Mesothelial cell of epicardium (in vitro differentiated cells): ENCODE measurements around the gene CKLF. TPM values are rescaled to one million over a fixed set of nuclear protein-coding genes. Genes with fewer than 3 reads are reported as not detected.
A peak's percentile ranks its signal among the peaks of the same experiment; 100 is the strongest.

Source experiments
- DNase-seq, 2 experiments: peaks; one replicate each; pipeline ENCODE4 v3.0.0; 2021; ENCODE audit warnings: low spot score in 2 of 2; ENCODE audit not compliant: unreplicated experiment in 2 of 2
- H3K27ac Mint-ChIP-seq: 2 replicates; pipeline ENCODE4 v1.8.0; 2021; ENCODE audit warnings: mixed read lengths
- H3K27me3 Mint-ChIP-seq: 2 replicates; pipeline ENCODE4 v1.8.0; 2021; ENCODE audit warnings: low read depth, mixed read lengths
- H3K36me3 Mint-ChIP-seq: 2 replicates; pipeline ENCODE4 v1.8.0; 2021; ENCODE audit warnings: mixed read lengths
- H3K4me1 Mint-ChIP-seq: 2 replicates; pipeline ENCODE4 v1.8.0; 2021; ENCODE audit warnings: mixed read lengths
- H3K4me3 Mint-ChIP-seq: 2 replicates; pipeline ENCODE4 v1.8.0; 2021; ENCODE audit warnings: mild to moderate bottlenecking, moderate library complexity, mixed read lengths
- H3K9me3 Mint-ChIP-seq: 2 replicates; pipeline ENCODE4 v1.8.0; 2021; ENCODE audit warnings: mixed read lengths
- total RNA-seq: library from RNA; stranded (reverse); gene quantifications from 3 replicates; pipeline ENCODE4 v1.2.1, GENCODE V29; 2021
- TF ChIP-seq, protein P1 (sequence below): fragments of 200-600 bp; sonication (generic); IDR thresholded peaks from one replicate; pipeline ENCODE4 v1.5.0; 2021; ENCODE audit warnings: antibody characterized with exemption; ENCODE audit not compliant: unreplicated experiment

The CKLF gene
- total RNA-seq, 1 donor from 2014 or later = 31.1 TPM

DNA sequence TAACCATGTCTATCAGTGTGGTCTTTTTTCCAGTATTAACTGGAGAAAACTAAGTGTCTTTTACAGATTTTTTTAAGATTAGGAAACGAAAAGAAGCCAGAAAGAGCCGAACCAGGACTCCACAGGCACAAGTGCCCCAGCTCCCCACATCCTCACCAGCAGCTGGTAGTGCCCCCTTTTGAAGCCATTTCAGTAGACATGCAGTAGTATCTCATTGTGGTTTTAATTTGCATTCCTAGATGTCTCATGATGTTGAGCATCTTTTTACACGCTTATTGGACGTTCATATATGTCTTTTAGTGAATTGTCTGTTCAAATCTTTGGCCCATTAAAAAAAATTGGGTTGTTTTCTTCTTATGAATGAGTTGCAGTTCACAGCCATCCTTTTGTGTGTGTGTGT lies 47.4 kb downstream of the CKLF start:
- Mint-ChIP-seq H3K36me3 (no peaks in the 10 kb centered on the region), H3K9me3 (no peaks in the 10 kb centered on the region), H3K27me3 (no peaks in the 10 kb centered on the region), H3K4me3 (no peak overlapping the region), H3K27ac (no peak overlapping the region), H3K4me1 (peaks cover 17% of the 10 kb centered on the region)
- TF ChIP-seq, protein P1, sequence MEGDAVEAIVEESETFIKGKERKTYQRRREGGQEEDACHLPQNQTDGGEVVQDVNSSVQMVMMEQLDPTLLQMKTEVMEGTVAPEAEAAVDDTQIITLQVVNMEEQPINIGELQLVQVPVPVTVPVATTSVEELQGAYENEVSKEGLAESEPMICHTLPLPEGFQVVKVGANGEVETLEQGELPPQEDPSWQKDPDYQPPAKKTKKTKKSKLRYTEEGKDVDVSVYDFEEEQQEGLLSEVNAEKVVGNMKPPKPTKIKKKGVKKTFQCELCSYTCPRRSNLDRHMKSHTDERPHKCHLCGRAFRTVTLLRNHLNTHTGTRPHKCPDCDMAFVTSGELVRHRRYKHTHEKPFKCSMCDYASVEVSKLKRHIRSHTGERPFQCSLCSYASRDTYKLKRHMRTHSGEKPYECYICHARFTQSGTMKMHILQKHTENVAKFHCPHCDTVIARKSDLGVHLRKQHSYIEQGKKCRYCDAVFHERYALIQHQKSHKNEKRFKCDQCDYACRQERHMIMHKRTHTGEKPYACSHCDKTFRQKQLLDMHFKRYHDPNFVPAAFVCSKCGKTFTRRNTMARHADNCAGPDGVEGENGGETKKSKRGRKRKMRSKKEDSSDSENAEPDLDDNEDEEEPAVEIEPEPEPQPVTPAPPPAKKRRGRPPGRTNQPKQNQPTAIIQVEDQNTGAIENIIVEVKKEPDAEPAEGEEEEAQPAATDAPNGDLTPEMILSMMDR = no peak
- no peak for DNase-seq

DNA sequence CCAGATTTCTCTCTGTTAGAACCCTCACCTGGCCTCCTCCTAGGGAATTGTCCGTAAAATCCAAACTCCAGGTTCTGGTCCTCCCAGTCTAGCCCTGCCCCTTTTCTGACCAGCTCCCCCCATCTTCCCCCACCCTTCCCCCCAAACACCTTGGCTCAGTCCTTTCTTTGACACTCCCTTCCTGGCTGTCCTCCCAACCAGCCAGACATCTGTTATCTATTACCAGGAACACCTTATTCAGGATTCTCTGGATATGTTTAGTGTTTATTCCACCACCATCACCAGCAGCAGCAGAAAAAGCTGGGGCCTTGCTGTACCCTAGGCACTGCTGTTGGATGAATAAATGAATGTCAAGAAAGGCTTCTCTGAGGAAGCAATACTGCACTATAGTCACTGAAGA lies 48.1 kb downstream of the CKLF start:
- Mint-ChIP-seq H3K4me3 (no peak overlapping the region), H3K4me1 (peaks cover 17% of the 10 kb centered on the region), H3K36me3 (no peaks in the 10 kb centered on the region), H3K27ac (peak overlapping the region; percentile 35), H3K9me3 (no peaks in the 10 kb centered on the region), H3K27me3 (no peaks in the 10 kb centered on the region)
- DNase-seq = no peak
- TF ChIP-seq, protein P1 = no peak

DNA sequence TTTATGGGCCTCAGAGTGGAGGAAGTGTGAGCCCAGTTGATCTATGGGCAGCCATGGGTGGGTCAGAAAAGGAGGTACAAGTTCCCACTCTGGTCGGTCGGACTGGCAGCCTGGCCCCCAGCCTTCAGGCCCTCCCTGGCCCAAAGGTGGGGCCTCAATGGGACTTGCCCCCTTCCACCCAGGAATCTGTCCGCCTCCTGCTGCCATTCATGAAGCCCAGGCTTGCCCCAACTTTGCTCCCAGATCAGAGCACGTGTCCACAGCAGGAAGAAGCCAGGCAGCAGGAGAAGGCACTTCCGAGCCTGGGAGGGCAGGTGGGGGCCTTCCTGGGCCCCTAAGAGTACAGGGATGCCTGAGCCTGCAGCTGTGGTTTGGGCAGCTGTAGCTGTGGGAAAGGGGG lies 49.1 kb downstream of the CKLF start:
- no peaks in the 10 kb centered on the region for H3K36me3 Mint-ChIP-seq
- no peak overlapping the region for H3K4me3 Mint-ChIP-seq
- TF ChIP-seq, protein P1 = no peak
- no peak overlapping the region for H3K27ac Mint-ChIP-seq
- H3K9me3 Mint-ChIP-seq = no peaks in the 10 kb centered on the region
- peaks cover 24% of the 10 kb centered on the region for H3K4me1 Mint-ChIP-seq
- DNase-seq = no peak
- no peaks in the 10 kb centered on the region for H3K27me3 Mint-ChIP-seq

DNA sequence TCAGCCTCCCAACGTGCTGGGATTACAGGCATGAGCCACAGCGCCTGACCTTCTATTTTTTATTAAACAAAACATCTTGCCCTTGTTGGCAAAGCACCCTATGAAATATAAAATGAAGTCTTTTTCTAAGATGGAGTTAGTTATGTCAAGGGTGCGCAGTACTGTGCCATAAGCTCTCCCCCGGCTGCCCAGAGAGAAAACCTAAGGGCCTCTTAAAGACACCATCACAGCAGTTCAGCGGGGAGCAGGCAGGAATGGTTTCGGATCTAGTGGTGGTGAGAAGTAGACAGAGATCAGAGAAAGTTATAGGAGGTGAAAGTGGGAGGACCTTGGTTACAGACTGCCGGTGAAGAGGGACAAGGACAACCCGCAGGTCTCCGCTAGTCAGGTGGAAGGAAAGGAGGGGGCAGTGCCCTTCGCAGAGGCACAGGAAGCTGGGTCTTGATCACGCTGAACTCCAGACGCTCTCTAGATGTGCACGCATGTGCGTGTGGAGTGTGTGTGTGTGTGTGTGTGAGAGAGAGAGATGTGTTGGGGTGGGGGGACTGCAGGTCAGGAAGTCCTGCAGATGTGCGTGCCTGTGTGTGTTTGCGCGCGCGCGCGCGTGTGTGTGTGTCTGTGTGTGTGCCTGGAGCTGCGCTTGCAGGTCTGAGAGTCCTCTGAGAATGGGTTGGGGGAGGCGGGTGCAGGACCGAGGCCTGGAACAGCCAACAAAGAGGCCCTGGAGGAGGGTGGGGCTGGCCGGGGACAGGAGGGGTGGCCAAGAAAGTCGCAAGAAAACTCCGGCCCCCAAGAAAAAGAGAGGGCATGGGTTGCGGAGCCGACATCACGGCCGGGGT lies 51.4 kb downstream of the CKLF start:
- Mint-ChIP-seq H3K27me3 (no peaks in the 10 kb centered on the region), H3K9me3 (no peaks in the 10 kb centered on the region), H3K4me1 (peaks cover 32% of the 10 kb centered on the region), H3K4me3 (peak overlapping the region; percentile 81), H3K27ac (peak overlapping the region; percentile 87), H3K36me3 (no peaks in the 10 kb centered on the region)
- peak in 1 of 2 experiments; percentile 60 for DNase-seq
- TF ChIP-seq, protein P1 = no peak

DNA sequence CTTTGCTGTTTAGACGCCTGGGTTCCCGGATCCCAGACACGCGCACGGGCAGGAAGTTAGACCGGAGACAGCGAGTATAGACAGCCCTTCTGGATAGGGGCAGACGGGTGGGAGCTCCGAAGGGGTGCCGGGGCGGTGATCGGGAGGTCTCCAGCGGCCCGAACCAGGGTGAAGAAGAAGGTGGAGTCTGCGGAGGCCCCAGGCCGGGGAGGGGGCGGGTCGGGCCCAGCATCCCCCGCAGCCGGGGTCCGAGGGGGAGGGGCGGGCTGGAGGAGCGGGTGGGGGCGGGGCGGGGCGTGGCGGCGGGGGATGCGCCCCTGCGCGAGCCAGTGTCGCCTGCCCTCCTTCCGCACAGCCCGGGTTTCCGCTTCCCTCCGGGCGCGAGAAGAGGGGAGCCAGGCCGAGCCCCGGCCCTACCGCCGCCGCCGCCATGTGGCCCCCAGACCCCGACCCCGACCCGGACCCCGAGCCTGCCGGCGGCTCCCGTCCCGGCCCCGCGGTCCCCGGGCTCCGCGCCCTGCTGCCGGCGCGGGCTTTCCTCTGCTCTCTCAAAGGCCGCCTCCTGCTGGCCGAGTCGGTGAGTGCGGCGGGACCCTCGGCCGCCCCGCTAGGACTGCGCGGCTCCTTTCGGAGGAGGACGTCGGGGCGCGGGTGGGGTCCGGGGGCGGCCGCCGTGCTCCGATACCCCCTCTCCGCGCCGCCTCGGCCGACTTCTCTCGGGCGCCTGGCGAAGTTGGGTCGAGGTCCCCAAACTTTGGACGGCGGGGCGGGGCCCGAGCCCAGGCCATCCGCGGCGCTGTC lies 52.2 kb downstream of the CKLF start, which contains the start of gene CMTM3:
CMTM3 (plus strand) TSS at position 329 of the 801 bp plus-strand sequence; CDS start at position 431, 102 bp downstream.
- H3K4me1 Mint-ChIP-seq = peaks cover 33% of the 10 kb centered on the region
- no peaks in the 10 kb centered on the region for H3K36me3 Mint-ChIP-seq
- H3K27me3 Mint-ChIP-seq = no peaks in the 10 kb centered on the region
- TF ChIP-seq, protein P1 = peak; percentile 89
- no peaks in the 10 kb centered on the region for H3K9me3 Mint-ChIP-seq
- peak within 1 kb of the TSS; percentile 81 for H3K4me3 Mint-ChIP-seq
- DNase-seq = peak; percentile 68 to 88
- H3K27ac Mint-ChIP-seq = peak within 1 kb of the TSS; percentile 87
